ENCODE results near the gene QRICH1.
A peak's percentile ranks its signal among the peaks of the same experiment; 100 is the strongest.

DNA sequence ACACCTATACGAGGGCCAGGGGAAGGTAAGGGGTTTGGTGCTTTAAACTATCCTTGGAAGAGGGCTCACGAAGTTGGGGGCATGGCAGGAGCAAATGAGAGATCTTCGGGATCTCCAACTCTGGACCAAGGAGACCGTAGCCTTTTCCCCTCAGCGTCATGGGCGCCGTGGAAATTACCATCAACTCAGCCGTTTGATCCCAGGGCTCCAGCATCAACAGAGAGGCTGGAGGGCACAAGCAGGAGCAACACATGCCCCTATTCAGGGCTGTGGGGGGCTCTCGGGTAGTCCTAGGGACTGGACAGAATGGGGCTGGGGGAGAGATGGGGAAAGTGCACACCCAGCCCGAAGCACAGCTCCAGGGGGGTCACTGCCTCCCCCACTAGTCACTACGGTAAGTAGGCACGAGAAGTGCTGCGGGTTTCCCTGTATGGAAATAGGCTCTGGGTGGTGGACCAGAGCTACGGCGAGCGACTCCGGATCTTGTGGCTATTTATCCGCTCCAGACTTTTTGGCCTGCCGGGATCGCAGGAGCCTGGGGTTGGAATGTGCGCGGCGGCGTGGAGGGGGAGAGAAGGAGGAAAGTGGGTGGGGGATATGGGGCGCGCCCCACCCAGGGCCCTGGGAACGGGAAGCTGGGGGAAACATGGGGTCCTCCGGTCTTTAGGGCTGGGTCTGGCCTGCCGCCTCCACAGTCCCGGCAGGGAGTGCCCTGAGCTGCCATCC is 39.5 kb upstream of the QRICH1 start:
- TF ChIP-seq CTCF (IDR thresholded peaks at IDR 0.05 in 4 of 5, conservative IDR thresholded peaks at IDR 0.05 in 1 of 5) (peak in 1 of 5 experiments; percentile 20), POLR2A (IDR thresholded peaks at IDR 0.05) (no peak)

Data from gastrocnemius medialis (tissue), 4 donors.